ENCODE results near the gene SERPINB1. TPM values are rescaled to one million over a fixed set of nuclear protein-coding genes. Genes with fewer than 3 reads are reported as not detected.

The SERPINB1 gene
- total RNA-seq, 4 donors from 2014 or later = 24.8 to 79.0 (median 45.4) TPM

- no peaks in the 10 kb centered on the region for H3K9me3 ChIP-seq
- ATAC-seq = no peak
- 74 to 88% methylated on average over 2 of the region's 2 CpGs for WGBS, 2 donors (ENCODE audit: low coverage in 1 of 2)
Observed at GRCh38 chr6:2831392-2831791, 10.3 kb downstream of the SERPINB1 start.

GRCh38 chr6:2830183-2830582 is 11.5 kb downstream of the SERPINB1 start:
- no peak for ATAC-seq
- WGBS, 2 donors (ENCODE audit: low coverage in 1 of 2) = 72 to 86% methylated on average over 3 of the region's 3 CpGs
- no peak for TF ChIP-seq POLR2AphosphoS5 (IDR thresholded peaks at IDR 0.05)
- TF ChIP-seq CTCF (IDR thresholded peaks at IDR 0.05) = no peak
- no peak for TF ChIP-seq EP300 (IDR thresholded peaks at IDR 0.05)
- TF ChIP-seq POLR2A (IDR thresholded peaks at IDR 0.05) = no peak

More at GRCh38 chr6:2831392-2831791, 10.3 kb downstream of the SERPINB1 start:
- no peak overlapping the region for H3K27ac ChIP-seq
- H3K36me3 ChIP-seq = peaks cover 0 to 49% of the 10 kb centered on the region in 2 donors
- H3K4me1 ChIP-seq = no peaks in the 10 kb centered on the region
- no peak for TF ChIP-seq POLR2A (IDR thresholded peaks at IDR 0.05)
- TF ChIP-seq POLR2AphosphoS5 (IDR thresholded peaks at IDR 0.05) = no peak
- TF ChIP-seq EP300 (IDR thresholded peaks at IDR 0.05) = no peak
- no peak for TF ChIP-seq CTCF (IDR thresholded peaks at IDR 0.05)
- H3K4me3 ChIP-seq = no peak overlapping the region
- no peaks in the 10 kb centered on the region for H3K27me3 ChIP-seq

GRCh38 chr6:2829253-2829652 is 12.4 kb downstream of the SERPINB1 start:
- 100% methylated on average over 2 of the region's 2 CpGs for WGBS, 2 donors (ENCODE audit: low coverage in 1 of 2)
- no peaks in the 10 kb centered on the region for H3K4me1 ChIP-seq
- ATAC-seq = no peak
- no peak overlapping the region for H3K4me3 ChIP-seq
- H3K27me3 ChIP-seq = no peaks in the 10 kb centered on the region
- TF ChIP-seq EP300 (IDR thresholded peaks at IDR 0.05) = no peak
- TF ChIP-seq POLR2AphosphoS5 (IDR thresholded peaks at IDR 0.05) = no peak
- no peak for TF ChIP-seq CTCF (IDR thresholded peaks at IDR 0.05)
- TF ChIP-seq POLR2A (IDR thresholded peaks at IDR 0.05) = no peak
- no peaks in the 10 kb centered on the region for H3K9me3 ChIP-seq
- H3K36me3 ChIP-seq = peaks cover 0 to 28% of the 10 kb centered on the region in 2 donors
- H3K27ac ChIP-seq = no peak overlapping the region

More at GRCh38 chr6:2830183-2830582, 11.5 kb downstream of the SERPINB1 start:
- Histone ChIP-seq H3K9me3 (no peaks in the 10 kb centered on the region), H3K36me3 (peaks cover 0 to 37% of the 10 kb centered on the region in 2 donors), H3K4me3 (no peak overlapping the region), H3K27ac (no peak overlapping the region), H3K4me1 (no peaks in the 10 kb centered on the region), H3K27me3 (no peaks in the 10 kb centered on the region)

GRCh38 chr6:2828629-2829028 is 13.0 kb downstream of the SERPINB1 start:
- no peak for ATAC-seq
- Histone ChIP-seq H3K4me3 (no peak overlapping the region), H3K9me3 (no peaks in the 10 kb centered on the region), H3K36me3 (peaks cover 0 to 22% of the 10 kb centered on the region in 2 donors), H3K4me1 (no peaks in the 10 kb centered on the region), H3K27ac (no peak overlapping the region), H3K27me3 (no peaks in the 10 kb centered on the region)
- TF ChIP-seq POLR2A (IDR thresholded peaks at IDR 0.05) = no peak
- TF ChIP-seq EP300 (IDR thresholded peaks at IDR 0.05) = no peak
- 83 to 98% methylated on average over 2 to 4 of the region's 4 CpGs for whole genome bisulfite sequencing, 2 donors (ENCODE audit: low coverage in 1 of 2)

- Histone ChIP-seq H3K27me3 (no peaks in the 10 kb centered on the region), H3K27ac (no peak overlapping the region), H3K9me3 (no peaks in the 10 kb centered on the region), H3K4me1 (no peaks in the 10 kb centered on the region), H3K4me3 (no peak overlapping the region), H3K36me3 (peaks cover 0 to 7% of the 10 kb centered on the region in 2 donors)
- ATAC-seq = no peak
- TF ChIP-seq CTCF (IDR thresholded peaks at IDR 0.05) (no peak), EP300 (IDR thresholded peaks at IDR 0.05) (no peak), POLR2AphosphoS5 (IDR thresholded peaks at IDR 0.05) (no peak), POLR2A (IDR thresholded peaks at IDR 0.05) (no peak)
- WGBS, 2 donors (ENCODE audit: low coverage in 1 of 2) = 56 to 80% methylated on average over 6 of the region's 6 CpGs
Observed at GRCh38 chr6:2827142-2827541, 14.5 kb downstream of the SERPINB1 start.

Measured in gastroesophageal sphincter (tissue), 4 donors.